Thymus (tissue), 11 donors: ENCODE results near the gene POLRMT. TPM values are rescaled to one million over a fixed set of nuclear protein-coding genes. Genes with fewer than 3 reads are reported as not detected.
A peak's percentile ranks its signal among the peaks of the same experiment; 100 is the strongest.

Source experiments
- DNase-seq, 9 donors: peaks; one replicate each; pipeline ENCODE4 v3.0.0-alpha.2; 2013; ENCODE audit warnings: low spot score in 9 of 9, low read depth in 6 of 9, missing footprints in 1 of 9
- H3K27ac ChIP-seq, 2 donors: one replicate each; pipeline ENCODE4 v1.5.1; 2013; ENCODE audit warnings: control low read depth in 1 of 2, low read depth in 1 of 2, low read length in 1 of 2, mild to moderate bottlenecking in 1 of 2, moderate library complexity in 1 of 2
- H3K27me3 ChIP-seq, 2 donors: one replicate each; pipeline ENCODE4 v1.5.1; 2013; ENCODE audit warnings: low read length in 1 of 2; ENCODE audit not compliant: control insufficient read depth in 2 of 2, insufficient read depth in 1 of 2
- H3K36me3 ChIP-seq, 2 donors: one replicate each; pipeline ENCODE4 v1.5.1; 2013; ENCODE audit warnings: low read length in 1 of 2, mild to moderate bottlenecking in 1 of 2, moderate library complexity in 1 of 2; ENCODE audit not compliant: control insufficient read depth in 2 of 2, insufficient read depth in 2 of 2
- H3K4me1 ChIP-seq, 2 donors: one replicate each; pipeline ENCODE4 v1.5.1; 2013; ENCODE audit warnings: low read length in 2 of 2; ENCODE audit not compliant: control insufficient read depth in 2 of 2, insufficient read depth in 2 of 2
- H3K4me3 ChIP-seq, 2 donors: one replicate each; pipeline ENCODE4 v1.5.1; 2013; ENCODE audit warnings: low read length in 2 of 2, control low read depth in 1 of 2, mild to moderate bottlenecking in 1 of 2
- H3K9me3 ChIP-seq, 2 donors: one replicate each; pipeline ENCODE4 v1.5.1; 2013; ENCODE audit warnings: low read length in 1 of 2, mild to moderate bottlenecking in 1 of 2; ENCODE audit not compliant: control insufficient read depth in 2 of 2, insufficient read depth in 1 of 2
- WGBS: extraction: QIAGEN DNeasy Blood & Tissue Kit; methylation state at CpG from one replicate; pipeline ENCODE4 v1.1.7; 2013; 5-methylcytosine and 5-hydroxymethylcytosine counted together
- polyA plus RNA-seq: library from polyadenylated mRNA; stranded (reverse); fragments of 200-250 nt; gene quantifications from one replicate; pipeline ENCODE4 v1.2.3, GENCODE V29; 2013
- total RNA-seq: library from RNA; stranded (reverse); fragments of 120-200 nt; gene quantifications from one replicate; pipeline ENCODE4 v1.2.4, GENCODE V29; 2013
- donor health status: healthy.

POLRMT gene
- total and polyA plus RNA-seq, 2 donors, result 37.0 to 130 TPM

GRCh38 chr19:664913-665443 is 31.6 kb upstream of the POLRMT start:
- H3K4me3 ChIP-seq, result no peak overlapping the region
- peak in 6 of 9 donors; percentile 49 to 83 (median 70) for DNase-seq
- H3K4me1 ChIP-seq, result peaks cover 24 to 34% of the 10 kb centered on the region in 2 donors
- no peak overlapping the region for H3K27ac ChIP-seq
- H3K9me3 ChIP-seq, result peaks cover 0 to 27% of the 10 kb centered on the region in 2 donors
- H3K36me3 ChIP-seq, result peaks cover 0 to 2% of the 10 kb centered on the region in 2 donors
- H3K27me3 ChIP-seq, result peaks cover 0 to 9% of the 10 kb centered on the region in 2 donors
- 18% methylated on average over 24 of the region's 24 CpGs for WGBS

- H3K9me3 ChIP-seq, result peaks cover 0 to 27% of the 10 kb centered on the region in 2 donors
- peak overlapping the region; percentile 67 to 73 for H3K27ac ChIP-seq
- DNase-seq, result no peak
- H3K4me1 ChIP-seq, result peaks cover 25 to 40% of the 10 kb centered on the region in 2 donors
- WGBS, result 73% methylated on average over 18 of the region's 18 CpGs
- H3K4me3 ChIP-seq, result peak overlapping the region; percentile 46 to 95
- H3K36me3 ChIP-seq, result peaks cover 4 to 7% of the 10 kb centered on the region in 2 donors
- H3K27me3 ChIP-seq, result peaks cover 0 to 3% of the 10 kb centered on the region in 2 donors
Observed at GRCh38 chr19:663682-664117, 30.4 kb upstream of the POLRMT start.

- 1% methylated on average over 97 of the region's 97 CpGs for WGBS
- Histone ChIP-seq H3K27ac (peak within 1 kb of the TSS; percentile 82 to 89), H3K4me3 (peak within 1 kb of the TSS; percentile 66 to 95), H3K27me3 (peaks cover 0 to 3% of the 10 kb centered on the region in 2 donors), H3K4me1 (peaks cover 25 to 40% of the 10 kb centered on the region in 2 donors), H3K9me3 (peaks cover 0 to 23% of the 10 kb centered on the region in 2 donors), H3K36me3 (peaks cover 9 to 12% of the 10 kb centered on the region in 2 donors)
- peak in 7 of 9 donors; percentile 71 to 92 (median 82) for DNase-seq
Observed at GRCh38 chr19:662962-663681, 29.8 kb upstream of the POLRMT start, which contains the start of gene RNF126. RNF126 (minus strand) TSS chr19:663214; CDS start chr19:663121, 93 bp downstream.

GRCh38 chr19:662207-662961 is 29.0 kb upstream of the POLRMT start:
- no peaks in the 10 kb centered on the region for H3K27me3 ChIP-seq
- peaks cover 16 to 20% of the 10 kb centered on the region in 2 donors for H3K36me3 ChIP-seq
- peak in 5 of 9 donors; percentile 40 to 79 (median 54) for DNase-seq
- peak overlapping the region; percentile 82 to 89 for H3K27ac ChIP-seq
- peaks cover 25 to 40% of the 10 kb centered on the region in 2 donors for H3K4me1 ChIP-seq
- under 1% methylated on average over 81 of the region's 81 CpGs for WGBS
- peaks cover 0 to 18% of the 10 kb centered on the region in 2 donors for H3K9me3 ChIP-seq
- H3K4me3 ChIP-seq, result peak overlapping the region; percentile 66 to 95

- WGBS, result 4% methylated on average over 31 of the region's 31 CpGs
- Histone ChIP-seq H3K36me3 (peaks cover 21 to 26% of the 10 kb centered on the region in 2 donors), H3K4me3 (peak overlapping the region; percentile 66 to 95), H3K27ac (peak overlapping the region; percentile 82 to 89), H3K9me3 (peaks cover 0 to 12% of the 10 kb centered on the region in 2 donors), H3K4me1 (peaks cover 25 to 40% of the 10 kb centered on the region in 2 donors), H3K27me3 (no peaks in the 10 kb centered on the region)
- peak in 3 of 9 donors; percentile 39 to 72 (median 41) for DNase-seq
Observed at GRCh38 chr19:661427-662196, 28.3 kb upstream of the POLRMT start.

GRCh38 chr19:660793-661426 is 27.6 kb upstream of the POLRMT start:
- H3K27me3 ChIP-seq, result no peaks in the 10 kb centered on the region
- peaks cover 0 to 12% of the 10 kb centered on the region in 2 donors for H3K9me3 ChIP-seq
- WGBS, result 40% methylated on average over 20 of the region's 20 CpGs
- H3K4me3 ChIP-seq, result peak overlapping the region; percentile 66 to 95
- H3K4me1 ChIP-seq, result peaks cover 25 to 40% of the 10 kb centered on the region in 2 donors
- peaks cover 21 to 26% of the 10 kb centered on the region in 2 donors for H3K36me3 ChIP-seq
- H3K27ac ChIP-seq, result peak overlapping the region; percentile 82 to 89
- DNase-seq, result no peak

- WGBS, result 92% methylated on average over 50 of the region's 50 CpGs
- no peak overlapping the region for H3K4me3 ChIP-seq
- no peak for DNase-seq
- peaks cover 0 to 6% of the 10 kb centered on the region in 2 donors for H3K9me3 ChIP-seq
- no peaks in the 10 kb centered on the region for H3K27me3 ChIP-seq
- H3K36me3 ChIP-seq, result peaks cover 24 to 36% of the 10 kb centered on the region in 2 donors
- H3K27ac ChIP-seq, result peak overlapping the region; percentile 42 to 82
- peaks cover 23 to 34% of the 10 kb centered on the region in 2 donors for H3K4me1 ChIP-seq
Observed at GRCh38 chr19:658916-659839, 25.8 kb upstream of the POLRMT start.
